Kidney glomerular epithelial cell (primary cell): ENCODE data around the gene CEP350.
"Not testable (repeated sequence)": the region's sequence is repeated elsewhere in the genome, so short reads cannot be mapped to it uniquely, and the experiment has no call there.

Source experiments
- DNase-seq: peaks from one replicate; lab custom pipeline; 2025; lab: John Stamatoyannopoulos, UW

Gene CEP350

DNA sequence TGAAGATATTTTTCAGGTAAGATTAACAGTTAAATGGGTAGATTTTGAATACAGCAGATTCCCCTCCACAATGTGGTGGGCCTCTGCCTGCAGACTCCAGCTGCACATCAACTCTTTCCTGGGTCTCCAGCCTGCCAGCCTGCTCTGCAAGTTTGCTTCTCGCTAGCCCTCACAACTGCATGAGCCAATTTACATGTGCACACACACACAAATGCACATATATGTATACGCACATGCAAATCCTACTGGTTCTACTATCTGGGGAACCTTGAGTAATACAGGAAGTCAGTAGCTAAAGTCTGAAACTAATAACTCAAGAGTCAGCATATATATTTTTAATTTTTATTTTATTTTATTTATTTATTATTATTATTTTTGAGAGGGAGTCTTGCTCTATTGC lies 165.2 kb downstream of the CEP350 start:
- DNase-seq = no peak

DNA sequence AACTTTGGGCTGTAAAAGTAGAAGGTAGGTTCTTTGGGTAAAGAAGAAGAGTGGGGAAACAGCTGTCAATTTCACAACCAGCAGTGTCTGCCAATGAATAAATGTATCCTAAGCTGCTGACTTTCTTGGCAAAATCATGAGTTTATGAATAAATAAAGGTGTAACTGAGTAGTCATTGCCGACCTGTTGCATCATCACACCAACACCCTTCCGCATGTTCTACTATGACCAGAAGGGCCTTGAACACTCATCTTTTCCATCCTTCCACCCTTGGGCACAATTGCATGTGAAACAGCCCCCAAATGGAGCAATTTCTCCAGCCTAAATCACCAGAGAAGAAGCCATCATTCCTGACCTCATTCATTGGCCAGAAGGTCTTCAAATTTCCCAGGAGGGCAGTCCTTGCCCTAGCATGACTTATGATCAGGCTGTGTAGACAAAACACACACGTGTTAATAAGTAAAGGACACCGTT lies 168.9 kb downstream of the CEP350 start:
- DNase-seq = no peak

DNA sequence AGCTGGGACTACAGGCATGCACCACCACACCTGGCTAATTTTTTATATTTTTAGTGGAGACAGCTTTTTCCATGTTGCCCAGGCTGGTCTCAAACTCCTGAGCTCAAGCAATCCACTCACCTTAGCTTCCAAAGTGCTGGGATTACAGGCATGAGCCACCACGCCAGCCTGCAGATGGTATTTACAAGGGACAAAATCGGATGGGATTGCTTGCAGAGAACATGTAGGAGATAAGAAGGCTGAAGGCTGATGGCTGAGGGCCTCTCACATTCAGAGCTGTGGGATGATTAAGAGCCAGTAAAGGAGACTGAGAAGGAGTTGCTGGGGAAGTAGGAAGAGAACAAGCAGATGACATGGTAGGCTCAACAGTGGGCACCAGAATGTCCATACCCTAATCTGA lies 176.0 kb downstream of the CEP350 start:
- DNase-seq = no peak

DNA sequence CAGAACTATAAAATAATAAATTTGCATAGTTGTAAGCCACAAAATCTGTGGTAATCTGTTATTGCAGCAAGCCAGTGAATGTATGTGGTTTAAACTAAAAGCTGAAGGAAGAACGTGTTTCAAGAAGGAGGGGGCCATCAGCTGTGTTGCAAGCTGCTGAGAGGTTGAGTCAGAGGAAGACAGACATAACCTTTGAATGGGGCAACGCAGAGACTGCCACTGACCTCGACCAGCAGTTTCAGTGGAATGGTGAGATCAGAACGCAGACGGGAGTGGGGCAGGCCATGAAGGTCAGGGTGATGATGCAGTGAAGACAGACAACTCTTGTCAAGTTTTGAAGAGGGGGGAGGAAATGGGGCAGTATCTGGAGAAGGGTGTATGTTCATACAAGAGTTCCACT lies 176.9 kb downstream of the CEP350 start:
- peak; percentile 2 for DNase-seq

DNA sequence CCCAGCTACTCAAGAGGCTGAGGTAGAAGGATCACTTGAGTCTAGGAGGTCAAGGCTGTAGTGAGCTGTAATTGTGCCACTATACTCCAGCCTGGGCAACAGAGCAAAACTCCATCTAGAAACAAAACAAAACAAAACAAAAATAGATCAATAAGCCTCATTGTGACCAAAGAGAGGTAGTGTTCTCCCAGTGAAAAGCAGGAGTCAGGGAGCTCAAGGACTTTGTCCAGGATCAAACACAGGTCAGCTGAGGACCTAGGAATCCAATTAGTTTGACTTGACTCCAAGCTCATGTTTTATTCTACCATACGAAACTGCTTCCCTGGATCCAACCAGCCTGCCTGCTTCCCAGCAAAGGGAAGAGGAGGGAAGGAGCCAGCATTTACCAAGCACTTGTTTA lies 178.6 kb downstream of the CEP350 start:
- no peak for DNase-seq

DNA sequence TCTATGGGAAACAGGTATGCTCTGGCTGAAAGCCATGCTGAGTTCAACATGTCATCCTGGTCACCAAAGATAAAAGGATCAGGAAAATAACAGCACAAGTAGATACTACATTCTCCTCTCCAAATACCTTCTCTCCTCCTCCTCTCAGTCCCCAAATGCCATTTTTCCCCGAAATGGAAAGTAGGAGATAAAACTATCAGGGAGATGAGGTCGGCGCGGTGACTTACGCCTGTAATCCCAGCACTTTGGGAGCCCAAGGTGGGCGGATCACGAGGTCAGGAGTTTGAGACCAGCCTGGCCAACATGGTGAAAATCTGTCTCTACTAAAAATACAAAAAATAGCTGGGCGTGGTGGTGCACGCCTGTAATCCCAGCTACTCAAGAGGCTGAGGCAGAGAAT lies 179.1 kb downstream of the CEP350 start:
- DNase-seq = not testable (repeated sequence)

DNA sequence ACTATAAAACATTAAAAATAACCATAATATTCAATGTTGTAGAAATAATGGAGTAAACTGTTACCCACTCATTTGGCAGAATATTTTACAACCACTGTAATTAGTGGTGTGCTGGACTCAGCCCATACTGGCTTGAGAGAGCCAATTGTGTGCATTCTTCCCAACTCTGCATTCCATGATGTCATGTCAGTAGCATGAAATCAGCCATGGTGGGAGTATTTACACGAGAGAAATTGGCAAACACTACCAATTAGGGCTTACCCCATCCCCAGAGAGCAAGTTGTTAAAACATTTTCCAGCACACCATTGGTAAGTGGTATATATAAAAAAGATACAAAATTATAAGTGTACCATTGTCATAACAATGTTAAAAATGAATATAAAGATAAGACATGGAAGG lies 180.9 kb downstream of the CEP350 start:
- DNase-seq = no peak

DNA sequence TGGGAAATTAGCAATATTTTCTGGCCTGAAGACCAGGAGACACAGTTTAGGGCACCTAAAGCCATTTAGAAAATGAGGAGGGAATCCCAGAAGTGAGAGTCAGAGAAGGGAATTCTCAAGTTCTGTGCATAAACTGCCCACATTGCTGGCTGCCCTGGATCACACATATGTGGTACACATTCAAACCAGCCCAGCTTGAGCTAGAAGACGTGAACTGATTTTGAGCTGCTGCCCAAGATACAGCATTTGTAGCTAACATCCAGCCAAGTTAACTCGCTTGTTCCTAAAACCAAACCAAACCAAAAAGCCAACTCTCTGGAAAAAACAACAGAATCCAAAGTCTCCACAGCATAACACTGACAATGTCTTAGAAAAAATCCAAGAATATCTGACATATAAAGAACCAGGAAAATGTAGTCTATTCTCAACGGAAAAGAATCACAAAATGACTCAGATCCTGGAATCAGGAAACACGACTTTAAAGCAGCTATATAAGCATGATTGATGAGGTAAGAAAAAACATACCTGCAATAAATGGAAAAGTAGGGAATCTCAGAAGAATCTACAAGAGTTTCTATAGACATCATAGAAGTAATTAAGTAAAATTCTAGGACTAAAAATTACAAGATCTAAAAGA lies 181.8 kb downstream of the CEP350 start:
- DNase-seq = no peak

DNA sequence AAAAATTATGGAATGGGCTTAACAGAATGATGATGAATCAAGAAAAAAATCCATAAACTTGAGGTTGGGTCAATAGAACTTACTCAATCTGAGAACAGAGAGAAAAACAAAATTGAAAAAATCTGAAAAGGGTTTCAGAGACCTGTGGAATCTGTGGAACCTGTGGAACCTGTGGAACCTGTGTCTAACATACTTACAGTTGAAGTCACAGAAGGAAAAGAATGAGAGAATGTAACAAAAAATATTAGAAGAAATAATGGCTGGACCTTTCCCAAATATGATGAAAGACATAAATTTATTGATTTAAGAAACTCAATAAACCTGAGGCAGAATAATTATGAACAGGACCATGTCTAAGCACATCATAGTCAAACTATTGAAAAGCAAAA lies 182.4 kb downstream of the CEP350 start:
- DNase-seq = no peak

DNA sequence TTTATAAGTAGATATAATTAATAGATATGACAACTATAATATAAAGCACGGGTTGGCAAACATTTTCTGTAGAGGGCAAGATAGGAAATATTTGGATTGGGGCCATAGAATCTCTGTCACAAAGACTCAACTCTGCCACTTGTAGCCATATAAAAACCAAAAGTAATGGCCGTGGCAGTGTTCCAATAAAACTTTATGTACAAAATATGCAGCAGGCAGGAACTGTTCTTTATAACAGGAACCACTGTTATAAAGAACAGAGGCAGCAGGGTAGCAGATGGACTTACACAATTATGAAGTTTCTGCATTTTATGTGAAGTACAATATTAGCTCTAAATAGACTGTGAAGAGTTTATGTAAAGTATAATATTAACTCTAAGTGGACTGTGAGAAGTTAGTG lies 183.2 kb downstream of the CEP350 start:
- no peak for DNase-seq

DNA sequence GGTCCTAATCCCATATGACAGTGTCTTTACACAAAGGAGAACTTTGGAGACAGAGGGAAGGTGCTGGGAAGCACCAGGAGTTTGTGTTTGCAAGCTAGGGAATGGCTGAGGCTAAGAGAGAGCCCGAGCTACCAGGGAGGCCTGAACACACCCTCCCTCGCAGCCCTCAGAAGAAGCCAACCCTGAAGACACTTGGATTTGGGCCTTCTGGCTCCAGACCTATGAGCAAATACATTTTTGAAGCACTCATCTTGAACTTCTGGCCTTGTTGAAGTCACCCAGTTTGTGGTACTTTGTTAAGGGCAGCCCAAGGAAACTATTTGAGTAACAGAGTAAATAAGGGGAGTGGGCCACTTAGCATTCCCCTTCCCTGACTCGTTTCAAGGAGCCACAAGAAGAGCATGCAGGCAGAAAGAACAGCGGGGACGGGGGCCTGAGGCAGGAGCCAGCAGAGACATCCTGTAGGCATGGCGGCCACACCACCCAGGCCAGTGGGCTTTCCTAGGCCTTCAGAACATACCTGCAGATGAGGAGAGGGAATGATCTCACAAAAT lies 186.8 kb downstream of the CEP350 start:
- no peak for DNase-seq

DNA sequence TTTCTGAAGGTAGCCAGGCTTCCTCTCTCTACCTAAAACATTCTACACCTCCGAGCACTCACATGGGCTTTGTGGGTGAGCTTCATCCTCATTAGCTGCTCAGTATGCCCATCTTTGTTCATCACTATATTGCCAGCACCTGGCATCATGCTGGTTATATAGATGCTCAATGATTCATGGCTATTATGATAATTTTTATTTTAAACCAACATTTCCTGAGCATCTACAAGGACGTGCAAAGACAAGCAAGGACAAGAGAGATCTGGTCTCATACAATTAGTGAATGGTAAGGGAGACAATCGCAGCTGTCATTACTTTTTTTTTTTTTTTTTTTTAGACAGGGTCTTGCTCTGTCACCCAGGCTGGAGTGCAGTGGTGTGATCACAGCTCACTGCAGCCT lies 188.7 kb downstream of the CEP350 start:
- DNase-seq = no peak

DNA sequence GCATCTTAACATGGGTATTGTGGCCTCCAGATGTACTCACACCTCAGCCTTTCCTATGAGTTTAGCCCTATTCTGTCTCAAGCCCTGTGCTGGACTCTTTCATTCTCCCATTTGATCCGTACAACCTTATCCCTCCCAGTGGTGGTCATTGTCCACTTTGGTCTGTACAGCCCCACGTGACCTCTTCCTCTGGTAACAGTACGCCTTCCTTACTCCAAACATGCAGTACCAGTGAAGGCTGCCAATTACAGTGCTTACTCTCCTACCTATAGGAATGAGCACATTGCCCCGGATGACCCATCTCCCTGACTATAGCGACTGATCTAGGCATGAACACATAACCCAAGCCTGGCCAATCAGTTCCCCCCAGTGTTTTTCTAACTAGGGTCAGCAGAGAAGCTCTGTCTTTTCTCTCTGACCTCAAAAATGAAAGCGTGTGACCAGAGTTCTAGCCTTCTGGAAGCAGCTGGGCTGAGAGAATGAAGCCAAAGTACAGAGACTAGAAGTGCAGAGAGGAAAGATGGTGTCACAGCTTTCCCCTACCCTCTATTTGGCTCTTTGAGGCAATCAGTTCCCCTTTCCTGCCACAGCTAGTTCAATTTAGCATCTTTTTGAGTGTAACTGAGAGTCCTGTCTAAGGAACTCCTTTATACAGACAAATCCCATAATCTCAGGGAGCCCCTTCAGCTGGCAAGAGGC lies 190.2 kb downstream of the CEP350 start:
- DNase-seq = no peak

DNA sequence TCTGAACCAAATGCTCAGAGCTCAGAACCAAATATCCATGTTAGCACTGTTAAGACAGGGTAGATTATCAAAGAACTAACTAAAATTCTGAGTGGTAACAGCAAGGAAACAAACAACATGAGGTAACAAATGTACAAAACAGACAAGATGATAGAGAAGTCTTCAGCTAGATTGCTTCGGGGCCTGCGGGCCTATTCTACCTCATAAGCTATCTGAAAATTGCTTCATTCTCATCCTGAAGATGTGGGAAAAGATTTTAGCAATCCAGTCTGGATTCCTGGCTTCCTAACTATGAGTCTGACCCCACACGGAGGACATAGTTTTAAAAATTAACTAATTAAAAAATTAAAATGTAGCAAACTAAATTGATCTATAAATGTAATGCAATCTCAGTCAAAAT lies 190.8 kb downstream of the CEP350 start:
- DNase-seq = no peak

DNA sequence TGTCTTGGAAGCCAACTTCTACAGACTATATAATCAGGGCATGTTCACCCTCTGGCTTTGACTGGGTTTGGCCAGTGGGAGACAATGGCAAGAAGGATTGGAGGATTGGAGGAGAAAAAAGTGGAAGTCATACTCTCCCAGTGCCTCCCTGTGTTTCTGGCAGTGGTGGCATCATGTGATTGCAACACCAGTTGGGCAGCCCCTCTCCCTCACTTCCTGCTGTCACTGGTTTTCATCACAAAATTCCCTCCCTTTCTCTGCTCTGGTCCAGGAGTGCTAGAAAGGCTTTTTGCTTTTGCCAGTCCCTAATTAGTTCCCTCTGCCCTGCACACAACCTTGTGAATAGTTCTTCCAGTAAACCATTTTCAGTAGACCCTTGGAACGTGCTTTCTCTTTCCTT lies 196.4 kb downstream of the CEP350 start:
- no peak for DNase-seq

DNA sequence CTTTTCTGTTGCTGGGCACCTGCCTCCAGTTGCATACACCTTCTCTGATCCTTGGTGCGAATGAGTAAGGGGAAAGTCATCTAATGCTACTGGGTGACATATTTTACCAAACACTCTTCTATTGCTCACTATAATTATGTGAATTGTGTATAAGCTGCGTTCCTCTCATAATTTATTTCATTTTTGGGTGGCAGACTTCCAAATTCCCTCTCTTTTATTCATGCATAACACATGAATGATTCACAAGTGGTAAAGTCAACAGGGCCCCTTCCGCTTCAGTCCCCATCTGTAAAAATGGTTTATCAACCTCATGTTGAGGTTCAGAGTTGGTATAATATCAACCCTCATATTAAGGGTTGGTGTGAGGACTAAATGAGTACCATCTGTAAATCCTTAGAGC lies 196.9 kb downstream of the CEP350 start:
- DNase-seq = peak; percentile 34

DNA sequence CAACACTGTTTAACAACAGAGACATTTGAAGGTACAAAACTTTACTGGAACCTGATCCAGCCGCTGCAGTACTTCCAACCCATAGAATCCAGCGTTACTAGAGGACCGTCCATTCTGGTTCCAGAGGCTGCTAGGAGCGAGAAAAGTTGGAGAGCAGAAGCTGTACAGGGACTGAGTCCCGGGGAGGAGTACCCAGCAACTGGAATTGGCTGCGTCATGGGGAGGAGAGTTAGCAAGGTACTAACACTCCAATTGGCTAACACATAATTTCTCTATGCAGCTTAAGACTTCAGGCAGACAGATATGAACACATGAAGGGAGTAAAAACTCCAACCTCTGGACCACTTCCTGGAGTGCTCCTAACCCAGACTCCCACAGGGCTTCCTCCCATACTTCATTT lies 198.0 kb downstream of the CEP350 start:
- no peak for DNase-seq

DNA sequence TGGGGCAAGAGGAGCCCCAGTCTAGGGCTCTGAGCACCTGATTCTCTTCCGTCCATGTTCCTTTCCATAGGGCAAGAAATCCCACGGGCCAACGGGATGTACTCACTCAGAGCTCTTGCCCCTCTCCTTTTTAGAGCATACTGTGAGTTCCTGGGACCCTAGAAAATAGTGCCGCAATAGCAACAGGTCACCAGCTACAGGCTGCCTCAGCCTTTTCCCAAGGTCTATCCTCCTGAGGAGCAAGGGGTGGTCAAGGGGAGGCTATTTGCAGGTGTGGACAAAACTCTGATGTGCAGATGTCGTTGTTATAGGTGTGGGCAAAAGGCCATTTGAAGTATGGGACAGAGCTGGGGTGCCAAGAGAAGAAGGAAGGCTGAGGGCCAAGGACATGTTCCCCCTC lies 198.4 kb downstream of the CEP350 start:
- no peak for DNase-seq

DNA sequence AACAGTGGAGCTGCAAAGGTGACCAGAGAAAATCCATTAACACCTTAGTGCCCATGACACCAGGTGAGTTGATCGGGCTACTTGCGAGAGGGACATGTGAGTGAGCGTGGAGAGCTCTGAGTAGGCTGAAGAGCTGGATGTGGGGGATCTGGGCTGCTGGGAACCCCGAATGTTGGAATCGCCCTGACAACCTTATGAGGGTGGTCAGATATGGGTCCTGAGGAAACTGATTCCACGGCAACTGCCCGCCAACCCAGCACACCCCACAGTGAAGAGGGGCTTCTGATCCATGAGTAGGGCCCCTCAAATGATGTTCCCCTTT lies 199.4 kb downstream of the CEP350 start:
- no peak for DNase-seq

DNA sequence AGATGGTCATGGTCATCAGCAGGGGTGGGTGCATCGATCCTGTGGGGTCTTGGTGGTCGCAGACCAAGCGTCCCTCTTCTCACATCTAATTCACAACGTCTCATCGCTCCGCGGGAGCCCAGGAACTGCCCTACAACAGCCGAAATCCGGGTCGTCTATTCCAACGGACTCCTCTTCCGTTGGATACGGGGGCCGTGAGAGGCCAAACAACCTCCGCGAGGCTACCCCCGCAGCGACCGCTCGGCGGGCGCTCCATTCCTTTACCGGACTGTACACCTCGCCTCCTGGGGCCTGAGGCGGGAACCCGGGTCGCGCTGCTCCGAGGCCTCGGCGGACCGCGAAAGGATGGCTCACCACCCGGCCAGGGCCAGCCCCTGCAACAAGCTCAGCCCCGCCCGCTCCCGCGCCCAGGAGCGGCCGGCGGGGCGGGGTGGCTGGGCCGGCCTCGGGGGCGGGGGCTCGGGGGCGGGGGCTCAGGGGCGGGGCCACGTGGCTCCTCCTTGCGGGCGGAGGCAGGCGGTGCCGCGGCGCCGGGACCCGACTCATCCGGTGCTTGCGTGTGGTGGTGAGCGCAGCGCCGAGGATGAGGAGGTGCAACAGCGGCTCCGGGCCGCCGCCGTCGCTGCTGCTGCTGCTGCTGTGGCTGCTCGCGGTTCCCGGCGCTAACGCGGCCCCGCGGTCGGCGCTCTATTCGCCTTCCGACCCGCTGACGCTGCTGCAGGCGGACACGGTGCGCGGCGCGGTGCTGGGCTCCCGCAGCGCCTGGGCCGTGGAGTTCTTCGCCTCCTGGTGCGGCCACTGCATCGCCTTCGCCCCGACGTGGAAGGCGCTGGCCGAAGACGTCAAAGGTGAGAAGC lies 199.9 kb downstream of the CEP350 start, which contains the start of gene QSOX1:
TSS of gene QSOX1 (plus strand) at position 545 of the 857 bp plus-strand sequence. CDS start at position 584, 39 bp downstream.
- peak; percentile 58 for DNase-seq

DNA sequence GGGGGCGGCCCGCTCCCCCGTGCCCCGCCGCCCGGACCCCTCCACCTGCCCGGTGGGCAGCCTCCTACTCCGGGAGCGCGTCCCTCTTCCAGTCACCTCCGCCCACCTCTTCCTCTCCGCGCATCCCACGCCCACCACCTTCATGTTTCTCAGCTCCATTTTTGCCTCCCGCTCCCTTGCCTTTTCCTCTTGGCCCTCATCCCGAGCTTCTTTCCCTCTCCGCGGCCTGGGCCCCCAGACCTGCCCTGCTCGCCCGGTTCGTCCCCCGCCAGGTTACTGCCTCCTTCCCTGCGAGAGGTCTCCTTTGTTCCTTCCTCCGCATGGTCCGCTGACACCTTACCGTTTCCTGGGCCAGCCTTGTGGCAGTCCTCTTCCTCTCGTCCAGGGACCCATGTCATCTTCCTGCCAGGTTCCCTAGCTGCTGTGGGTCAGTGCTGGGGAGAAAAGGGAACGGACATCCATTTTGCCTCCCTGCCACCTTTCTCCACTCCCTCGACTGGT lies 200.6 kb downstream of the CEP350 start:
- DNase-seq = peak; percentile 23

DNA sequence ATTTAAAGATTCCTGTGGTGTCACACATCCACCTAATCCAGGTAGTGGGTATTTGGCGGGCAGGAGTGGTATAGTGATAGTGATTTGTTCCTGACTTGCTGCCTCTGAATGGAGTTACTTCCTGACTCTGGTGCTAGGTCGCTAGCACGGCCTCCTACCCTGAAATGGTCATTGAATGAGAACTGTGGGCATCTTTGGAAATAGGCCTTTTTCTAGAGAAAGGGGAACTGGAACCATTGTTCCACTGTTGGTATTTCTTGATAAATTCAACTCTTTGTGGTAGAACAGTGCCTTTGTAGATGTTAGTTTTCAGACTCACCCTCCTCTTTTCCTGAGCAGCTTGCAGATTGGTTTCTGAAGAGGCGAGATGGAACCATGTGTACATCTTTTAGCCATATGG lies 201.6 kb downstream of the CEP350 start:
- DNase-seq = peak; percentile 48
